GM19455 (cell line): Measurements from ENCODE around the gene GLI2.

ENCODE experiments used
- ATAC-seq: cut with Tn5 transposase; IDR thresholded peaks from one replicate; pipeline ENCODE4 v1.9.1; 2021; ENCODE audit not compliant: unreplicated experiment

GLI2 gene

GRCh38 chr2:120735746-120736170, at the start of gene GLI2:
GLI2 (plus strand) TSS chr2:120735868; CDS start chr2:120797321, 61,453 bp downstream.
- no peak for ATAC-seq

GRCh38 chr2:120685974-120686297, 49.7 kb upstream of the GLI2 start:
- ATAC-seq: no peak

- no peak for ATAC-seq
Measured at GRCh38 chr2:120686511-120687168, 49.0 kb upstream of the GLI2 start.

- no peak for ATAC-seq
Measured at GRCh38 chr2:120687210-120687609, 48.5 kb upstream of the GLI2 start.

- ATAC-seq: no peak
Measured at GRCh38 chr2:120690521-120690920, 45.1 kb upstream of the GLI2 start.

GRCh38 chr2:120691410-120691809, 44.3 kb upstream of the GLI2 start:
- no peak for ATAC-seq

- ATAC-seq: no peak
Measured at GRCh38 chr2:120692691-120693090, 43.0 kb upstream of the GLI2 start.

- no peak for ATAC-seq
Measured at GRCh38 chr2:120693121-120693520, 42.5 kb upstream of the GLI2 start.

- no peak for ATAC-seq
Measured at GRCh38 chr2:120694034-120694433, 41.6 kb upstream of the GLI2 start.

- no peak for ATAC-seq
Measured at GRCh38 chr2:120697471-120697870, 38.2 kb upstream of the GLI2 start.

GRCh38 chr2:120699292-120699691, 36.4 kb upstream of the GLI2 start:
- ATAC-seq: no peak

GRCh38 chr2:120700659-120701058, 35.0 kb upstream of the GLI2 start:
- no peak for ATAC-seq

- no peak for ATAC-seq
Measured at GRCh38 chr2:120701096-120701495, 34.6 kb upstream of the GLI2 start.

- ATAC-seq: no peak
Measured at GRCh38 chr2:120701499-120701898, 34.2 kb upstream of the GLI2 start.

GRCh38 chr2:120702061-120702460, 33.6 kb upstream of the GLI2 start:
- no peak for ATAC-seq

GRCh38 chr2:120702801-120703200, 32.9 kb upstream of the GLI2 start:
- ATAC-seq: no peak

GRCh38 chr2:120703330-120703994, 32.2 kb upstream of the GLI2 start:
- no peak for ATAC-seq

- no peak for ATAC-seq
Measured at GRCh38 chr2:120704696-120705095, 31.0 kb upstream of the GLI2 start.

- no peak for ATAC-seq
Measured at GRCh38 chr2:120707816-120708215, 27.9 kb upstream of the GLI2 start.

- no peak for ATAC-seq
Measured at GRCh38 chr2:120708944-120709607, 26.6 kb upstream of the GLI2 start.

GRCh38 chr2:120709608-120710041, 26.0 kb upstream of the GLI2 start:
- ATAC-seq: no peak

- ATAC-seq: no peak
Measured at GRCh38 chr2:120710256-120710655, 25.4 kb upstream of the GLI2 start.
